HG03135 (cell line): Measurements from ENCODE around the gene PCLO.
"Not testable (repeated sequence)": the region's sequence is repeated elsewhere in the genome, so short reads cannot be mapped to it uniquely, and the experiment has no call there.

Experiments used
- ATAC-seq: cut with Tn5 transposase; IDR thresholded peaks from one replicate; pipeline ENCODE4 v1.9.1; 2021; ENCODE audit warnings: mild to moderate bottlenecking, moderate library complexity; ENCODE audit not compliant: unreplicated experiment

The PCLO gene

GRCh38 chr7:83142365-83142764 is 20.3 kb downstream of the PCLO start:
- ATAC-seq, result no peak

- no peak for ATAC-seq
These were observed 20.8 kb downstream of the PCLO start for GRCh38 chr7:83141927-83142326.

- no peak for ATAC-seq
These were observed 31.8 kb downstream of the PCLO start for GRCh38 chr7:83130623-83131545.

DNA sequence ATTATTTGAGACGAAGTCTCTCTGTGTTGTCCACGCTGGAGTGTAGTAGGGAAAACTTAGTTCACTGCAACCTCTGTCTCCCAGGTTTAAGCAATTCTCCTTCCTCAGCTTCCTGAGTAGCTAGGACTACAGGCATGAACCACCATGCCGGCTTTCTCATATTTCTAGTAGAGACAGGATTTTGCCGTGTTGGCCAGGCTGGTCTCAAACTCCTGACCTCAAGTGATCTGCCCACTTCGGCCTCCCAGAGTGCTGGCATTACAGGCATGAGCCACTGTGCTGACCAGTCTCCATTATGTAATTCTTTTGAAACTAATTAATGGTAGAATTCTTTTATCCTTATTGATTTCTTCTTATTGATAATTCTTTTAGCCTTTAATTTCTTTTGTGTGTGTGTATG is 32.5 kb downstream of the PCLO start:
- ATAC-seq, result no peak

- no peak for ATAC-seq
These were observed 43.2 kb downstream of the PCLO start for GRCh38 chr7:83119494-83119893.

- no peak for ATAC-seq
These were observed 43.7 kb downstream of the PCLO start for GRCh38 chr7:83119026-83119382.

DNA sequence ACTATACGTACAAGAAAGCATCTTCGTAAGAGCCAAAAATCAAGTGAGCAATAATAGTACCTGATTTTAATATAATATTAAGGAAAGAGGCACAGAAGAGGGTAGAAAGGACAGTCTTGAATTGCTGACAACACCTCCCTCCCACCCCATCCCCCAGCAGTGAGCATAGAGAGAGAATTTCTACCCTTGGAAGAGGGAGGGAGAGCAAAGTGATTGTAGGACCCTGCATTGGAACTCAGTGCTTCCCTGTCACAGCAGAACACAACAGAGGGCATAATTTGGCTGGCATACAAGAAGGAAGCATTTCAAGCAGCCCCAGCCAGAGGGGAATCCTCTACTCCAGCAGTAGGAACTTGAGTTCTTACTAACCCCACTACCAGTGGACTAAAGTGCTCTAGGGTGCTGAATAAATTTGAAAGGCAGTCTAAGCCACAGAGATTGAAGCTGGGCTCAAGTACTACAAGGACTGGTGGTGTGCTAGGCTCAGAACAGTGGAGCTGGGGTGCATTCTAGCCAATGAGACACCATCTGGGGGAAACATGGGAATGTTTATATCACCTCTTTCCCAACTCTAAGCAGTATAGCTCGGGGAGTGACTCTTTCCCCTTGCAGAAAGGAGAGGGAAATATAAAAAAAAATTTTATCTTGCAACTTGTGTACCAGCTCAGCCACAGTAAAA is 44.2 kb downstream of the PCLO start:
- no peak for ATAC-seq

GRCh38 chr7:83117466-83117865 is 45.2 kb downstream of the PCLO start:
- ATAC-seq, result no peak

DNA sequence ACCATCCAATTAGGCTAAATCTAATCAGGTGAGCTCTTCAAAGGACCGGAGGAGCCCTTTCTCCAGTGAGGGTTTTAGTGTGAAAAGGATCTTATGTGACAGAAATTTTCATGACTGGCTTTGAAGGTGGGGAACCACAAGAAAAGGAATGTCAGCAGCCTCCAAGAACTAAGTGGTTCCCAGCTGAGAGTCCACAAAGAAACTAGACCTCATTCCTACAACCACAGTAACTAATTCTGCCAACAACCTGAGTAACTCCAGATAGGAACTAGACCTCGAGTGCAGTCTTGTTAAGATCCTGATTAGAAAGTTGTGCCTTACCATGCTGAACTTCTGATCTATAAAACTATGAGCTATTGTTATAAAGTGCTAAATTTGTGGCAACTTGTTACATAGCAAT is 51.3 kb downstream of the PCLO start:
- no peak for ATAC-seq

DNA sequence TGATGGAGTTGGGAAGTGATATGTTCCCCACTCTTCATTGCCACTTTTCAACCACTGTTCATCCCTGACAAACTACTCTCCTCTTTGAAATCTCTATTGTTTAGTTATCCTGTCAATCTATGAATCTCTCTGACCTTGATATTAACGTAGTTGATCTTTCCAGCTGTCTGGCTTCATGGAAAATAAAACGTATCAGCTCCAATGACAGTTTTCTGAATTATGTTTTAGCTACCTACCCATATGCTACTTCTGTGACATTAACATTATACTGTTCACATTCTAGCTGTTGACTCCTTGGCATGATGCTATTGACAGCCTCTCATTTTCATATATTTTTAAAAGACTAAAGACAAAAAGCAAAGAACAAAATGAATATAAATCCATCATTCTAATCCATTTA is 53.3 kb downstream of the PCLO start:
- ATAC-seq, result no peak

DNA sequence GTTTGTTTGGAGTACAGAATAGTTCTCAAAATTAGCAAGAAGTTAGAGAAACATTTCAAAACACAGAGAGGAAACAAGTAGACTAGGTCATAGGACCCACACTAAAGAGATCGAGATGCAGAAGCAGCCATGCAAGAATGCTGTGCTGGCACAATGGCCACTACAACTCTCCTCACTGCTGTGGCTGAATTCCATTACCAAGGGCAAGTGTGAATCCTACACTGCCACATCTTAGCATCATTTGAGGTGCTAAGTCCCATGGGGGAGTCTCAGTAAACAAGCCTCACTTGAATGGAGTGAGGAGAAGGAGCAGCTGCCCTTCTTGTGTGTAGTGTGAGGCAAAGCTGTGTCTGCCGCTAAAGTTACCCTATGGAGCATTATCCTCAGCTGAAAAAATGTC is 56.7 kb downstream of the PCLO start:
- no peak for ATAC-seq

DNA sequence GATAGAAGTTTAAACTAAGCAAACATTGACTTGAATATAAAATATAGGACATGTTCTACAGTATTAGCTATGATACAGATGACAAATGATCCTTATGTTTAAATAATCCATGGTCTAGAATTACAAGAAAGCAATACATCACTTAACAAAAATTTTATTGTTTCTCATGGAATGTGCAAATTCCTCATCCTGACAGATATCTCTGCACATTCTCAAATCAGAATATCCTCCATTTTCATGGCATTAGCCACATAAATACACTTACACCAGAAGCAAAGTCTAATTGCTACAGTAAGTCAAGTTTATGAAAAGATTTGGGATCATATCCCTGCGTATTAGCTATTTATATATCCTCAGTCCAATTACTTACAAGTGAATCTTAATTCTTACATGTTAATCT is 57.6 kb downstream of the PCLO start:
- no peak for ATAC-seq

- ATAC-seq, result no peak
These were observed 61.2 kb downstream of the PCLO start for GRCh38 chr7:83101530-83101929.

- ATAC-seq, result no peak
These were observed 66.6 kb downstream of the PCLO start for GRCh38 chr7:83096065-83096580.

DNA sequence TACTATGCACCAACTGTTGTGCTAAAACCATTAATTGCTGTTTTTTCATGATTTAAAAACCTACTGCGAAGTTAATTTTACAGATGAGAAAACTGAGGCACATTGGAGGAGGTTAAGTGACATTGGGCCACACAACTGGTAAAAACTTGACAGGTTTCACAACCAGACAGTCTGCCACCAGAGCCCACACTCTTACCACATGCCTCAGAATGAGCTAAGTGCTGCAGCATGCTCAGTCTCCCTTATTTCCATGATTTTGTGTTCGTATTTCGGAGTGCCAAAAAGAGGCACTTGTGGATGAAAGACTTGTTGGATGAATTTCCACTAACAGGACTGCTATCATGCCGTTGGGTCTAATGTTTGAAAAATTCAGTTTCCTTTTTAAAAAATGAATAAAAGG is 77.4 kb downstream of the PCLO start:
- no peak for ATAC-seq

DNA sequence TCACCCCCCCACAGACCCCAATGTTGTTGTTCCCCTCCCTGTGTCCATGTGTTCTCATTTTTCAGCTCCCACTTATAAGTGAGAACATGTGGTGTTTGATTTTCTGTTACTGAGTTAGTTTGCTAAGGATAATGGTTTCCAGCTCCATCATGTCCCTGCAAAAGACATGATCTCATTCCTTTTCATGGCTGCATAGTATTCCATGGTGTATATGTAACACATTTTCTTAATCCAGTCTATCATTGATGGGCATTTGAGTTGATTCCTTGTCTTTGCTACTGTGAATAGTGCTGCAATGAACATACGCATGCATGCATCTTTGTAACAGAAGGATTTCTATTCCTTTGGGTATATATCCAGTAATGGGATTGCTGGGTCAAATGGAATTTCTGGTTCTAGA is 82.8 kb downstream of the PCLO start:
- not testable (repeated sequence) for ATAC-seq

DNA sequence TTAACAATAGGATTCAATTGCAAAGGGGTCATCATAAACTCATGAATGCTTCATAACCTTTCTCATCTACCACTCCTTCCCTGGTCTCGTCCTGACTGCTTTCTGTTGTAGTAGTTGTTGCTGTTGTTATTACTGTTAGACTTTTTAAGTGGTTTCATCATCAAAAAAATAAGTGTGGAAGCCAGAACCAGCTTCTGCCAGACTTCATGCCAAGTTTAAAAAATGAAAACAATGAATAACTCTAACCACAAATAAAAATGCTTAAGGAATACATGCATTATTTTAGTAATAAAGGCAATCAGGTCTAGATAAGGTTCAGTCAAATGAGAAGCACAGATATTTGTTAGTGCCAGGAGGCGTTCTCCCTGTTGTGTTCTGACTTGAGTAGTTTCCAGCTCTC is 85.4 kb downstream of the PCLO start:
- no peak for ATAC-seq

GRCh38 chr7:83072576-83073517 is 89.8 kb downstream of the PCLO start:
- no peak for ATAC-seq

- no peak for ATAC-seq
These were observed 97.0 kb downstream of the PCLO start for GRCh38 chr7:83065714-83066113.

GRCh38 chr7:83060218-83060617 is 102.5 kb downstream of the PCLO start:
- ATAC-seq, result no peak

DNA sequence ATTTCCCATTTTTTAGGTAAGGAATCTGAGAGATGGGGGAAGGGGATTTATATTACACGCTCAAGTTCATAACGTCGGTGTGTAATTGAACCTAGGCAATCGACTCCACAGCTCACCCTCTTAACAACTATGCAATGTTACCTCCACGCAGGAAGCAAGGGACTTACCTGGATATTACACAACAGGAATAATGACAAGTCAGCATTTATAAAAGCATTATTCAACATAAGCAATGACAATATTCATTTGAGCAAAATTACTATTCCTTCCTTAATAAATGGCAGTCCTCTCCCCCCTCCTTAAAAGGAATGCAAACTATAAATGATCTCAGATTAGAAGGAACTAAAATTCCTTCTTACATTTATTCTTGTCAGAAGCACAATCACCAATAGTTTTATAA is 104.0 kb downstream of the PCLO start:
- no peak for ATAC-seq
